ENCODE measurements around the gene FOLR1.

The FOLR1 gene

DNA sequence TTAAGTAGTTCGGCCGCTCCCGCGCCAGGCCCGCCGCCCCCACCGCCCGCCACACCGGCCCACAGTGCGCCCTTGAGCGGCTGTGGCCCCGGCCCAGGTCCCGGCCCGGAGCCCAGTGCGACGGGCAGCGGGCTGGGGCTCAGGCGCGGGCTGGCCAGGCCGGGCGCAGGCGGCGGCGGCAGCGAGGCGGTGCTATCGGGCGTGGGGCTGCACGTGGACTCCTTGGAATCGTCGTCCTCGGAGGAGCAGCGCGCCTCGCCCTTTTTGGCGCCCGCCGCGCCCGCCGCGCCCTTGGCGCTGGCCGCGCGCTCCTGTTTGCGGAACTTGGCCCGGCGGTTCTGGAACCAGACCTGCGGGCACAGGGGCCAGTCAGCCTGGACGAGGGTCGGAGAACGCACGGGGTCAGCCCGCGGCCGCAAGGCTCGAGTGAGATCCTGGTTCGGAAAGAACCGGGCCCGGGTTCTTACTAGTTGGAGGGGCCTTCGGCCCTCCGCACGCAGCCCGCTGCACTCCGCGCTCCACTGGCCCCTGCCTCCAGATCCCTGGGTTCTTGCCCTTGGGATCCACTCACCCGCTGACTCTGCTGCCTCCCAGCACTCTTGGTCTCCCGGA is 48.0 kb downstream of the FOLR1 start:
- no peak for DNase-seq (ENCODE audit: low read depth, low spot score)
- Histone ChIP-seq H3K27ac (no peak overlapping the region), H3K36me3 (ENCODE audit: insufficient read depth, low read length) (peaks cover 17% of the 10 kb centered on the region; the same call in 1 of the 2 replicates), H3K9me3 (ENCODE audit: low read depth, low read length) (no peaks in the 10 kb centered on the region), H3K9ac (ENCODE audit: insufficient read length) (no peak overlapping the region), H3K4me3 (no peak overlapping the region)
- TF ChIP-seq EZH2 (IDR thresholded peaks at IDR 0.05) (no peak), FOXP2 (optimal IDR thresholded peaks at IDR 0.05; ENCODE audit: control extremely low read depth, extremely low read length, insufficient read depth) (no peak)

DNA sequence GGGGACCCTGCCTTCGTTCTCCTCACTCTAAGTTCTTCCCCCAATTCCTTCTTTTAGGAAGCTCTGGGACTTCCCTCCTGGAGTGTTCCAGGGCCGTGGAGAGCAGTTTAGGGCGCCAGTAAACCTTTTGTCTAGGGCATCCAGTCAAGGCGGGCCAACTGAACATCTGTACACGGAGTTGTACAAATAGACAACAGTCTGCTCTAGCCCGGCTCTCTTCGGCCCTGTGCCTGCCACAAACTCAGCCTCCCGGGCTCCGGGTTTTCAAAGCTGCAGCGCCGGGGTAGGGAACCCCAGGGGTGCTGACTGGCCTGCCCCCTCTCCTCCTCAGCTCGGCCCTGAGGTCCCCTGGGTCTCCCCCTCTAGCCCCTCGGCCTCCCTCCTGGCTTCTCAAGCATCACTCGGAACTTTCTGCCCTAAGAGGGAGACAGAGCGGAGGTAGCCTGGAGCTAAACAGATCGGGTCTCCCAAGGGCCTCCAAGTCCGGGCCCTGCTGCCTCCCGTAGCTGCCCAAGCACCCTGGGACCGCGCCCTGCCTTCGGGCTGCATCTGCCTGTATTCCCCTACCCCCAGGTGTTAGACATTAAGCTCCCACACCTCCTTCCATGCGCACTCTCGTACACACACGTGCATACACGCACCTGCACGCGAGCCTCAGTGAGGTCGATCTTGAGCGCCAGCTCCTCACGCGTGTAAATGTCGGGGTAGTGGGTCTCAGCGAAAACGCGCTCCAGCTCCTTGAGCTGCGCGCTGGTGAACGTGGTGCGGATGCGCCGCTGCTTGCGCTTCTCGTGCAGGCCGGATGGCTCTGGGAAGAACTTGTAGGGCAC is 48.7 kb downstream of the FOLR1 start:
- H3K27ac ChIP-seq, result no peak overlapping the region
- H3K4me3 ChIP-seq, result no peak overlapping the region
- H3K9me3 ChIP-seq (ENCODE audit: low read depth, low read length), result no peaks in the 10 kb centered on the region
- no peak overlapping the region for H3K9ac ChIP-seq (ENCODE audit: insufficient read length)
- H3K36me3 ChIP-seq (ENCODE audit: insufficient read depth, low read length), result peaks cover 14% of the 10 kb centered on the region; the same call in 1 of the 2 replicates
- no peak for DNase-seq (ENCODE audit: low read depth, low spot score)
- TF ChIP-seq EZH2 (IDR thresholded peaks at IDR 0.05) (no peak), POLR2AphosphoS5 (IDR thresholded peaks at IDR 0.05; ENCODE audit: borderline replicate concordance, low read depth, low read length) (no peak), FOXP2 (optimal IDR thresholded peaks at IDR 0.05; ENCODE audit: control extremely low read depth, extremely low read length, insufficient read depth) (no peak)

DNA sequence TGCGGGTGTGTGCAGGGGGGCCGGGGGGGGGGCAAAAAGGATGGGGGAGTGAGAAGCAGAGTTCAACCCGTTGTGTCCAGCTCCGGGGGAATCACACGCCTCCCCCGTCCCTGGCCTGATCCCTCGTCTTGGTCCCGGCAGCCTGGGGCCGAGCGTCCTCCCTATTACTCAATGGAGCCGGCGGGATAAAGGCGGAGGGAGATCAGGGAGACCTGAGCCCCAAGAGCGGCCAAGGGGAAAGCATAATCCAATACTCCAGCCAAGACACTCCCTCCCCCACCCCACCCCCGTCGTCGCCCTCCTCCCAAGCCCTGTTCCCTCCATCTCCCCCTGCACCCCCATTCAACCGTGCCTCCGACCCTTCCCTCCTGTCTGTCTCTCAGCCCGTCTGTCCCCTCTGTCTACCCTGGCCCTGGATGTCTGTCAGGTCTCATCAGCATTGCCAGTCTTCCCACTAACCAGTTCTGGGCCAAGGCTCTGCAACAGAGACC is 49.4 kb downstream of the FOLR1 start:
- TF ChIP-seq POLR2AphosphoS5 (IDR thresholded peaks at IDR 0.05; ENCODE audit: borderline replicate concordance, low read depth, low read length), result no peak
- TF ChIP-seq EZH2 (IDR thresholded peaks at IDR 0.05), result no peak
- no peak for TF ChIP-seq FOXP2 (optimal IDR thresholded peaks at IDR 0.05; ENCODE audit: control extremely low read depth, extremely low read length, insufficient read depth)
- no peak overlapping the region for H3K4me3 ChIP-seq
- H3K27ac ChIP-seq, result no peak overlapping the region
- H3K9me3 ChIP-seq (ENCODE audit: low read depth, low read length), result no peaks in the 10 kb centered on the region
- no peak for DNase-seq (ENCODE audit: low read depth, low spot score)
- no peak overlapping the region for H3K9ac ChIP-seq (ENCODE audit: insufficient read length)
- H3K36me3 ChIP-seq (ENCODE audit: insufficient read depth, low read length), result peaks cover 14% of the 10 kb centered on the region; the same call in 1 of the 2 replicates

DNA sequence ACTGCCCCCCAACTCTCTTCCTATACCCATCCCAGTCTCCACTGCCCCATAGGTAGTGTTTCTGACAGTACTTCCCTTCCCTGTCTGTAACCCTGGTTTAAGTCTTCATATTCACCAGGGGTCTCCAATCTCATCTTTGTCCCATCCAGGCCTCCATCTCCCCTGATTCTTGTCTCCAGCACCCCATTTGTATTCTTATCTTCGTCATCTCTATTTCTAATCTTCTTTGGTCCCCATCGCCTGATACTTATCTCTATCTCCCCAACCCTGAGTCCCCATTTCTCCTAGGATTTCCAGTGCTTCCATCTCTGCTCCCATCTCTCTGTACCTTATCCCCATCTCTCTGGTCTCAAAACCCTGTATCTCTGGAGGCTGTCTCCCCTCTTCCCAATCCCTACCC is 50.2 kb downstream of the FOLR1 start:
- peaks cover 7% of the 10 kb centered on the region; the same call in 1 of the 2 replicates for H3K36me3 ChIP-seq (ENCODE audit: insufficient read depth, low read length)
- no peak overlapping the region for H3K9ac ChIP-seq (ENCODE audit: insufficient read length)
- no peak for DNase-seq (ENCODE audit: low read depth, low spot score)
- H3K9me3 ChIP-seq (ENCODE audit: low read depth, low read length), result no peaks in the 10 kb centered on the region
- no peak overlapping the region for H3K27ac ChIP-seq
- TF ChIP-seq FOXP2 (optimal IDR thresholded peaks at IDR 0.05; ENCODE audit: control extremely low read depth, extremely low read length, insufficient read depth), result no peak
- TF ChIP-seq POLR2AphosphoS5 (IDR thresholded peaks at IDR 0.05; ENCODE audit: borderline replicate concordance, low read depth, low read length), result no peak
- TF ChIP-seq EZH2 (IDR thresholded peaks at IDR 0.05), result no peak
- H3K4me3 ChIP-seq, result no peak overlapping the region

DNA sequence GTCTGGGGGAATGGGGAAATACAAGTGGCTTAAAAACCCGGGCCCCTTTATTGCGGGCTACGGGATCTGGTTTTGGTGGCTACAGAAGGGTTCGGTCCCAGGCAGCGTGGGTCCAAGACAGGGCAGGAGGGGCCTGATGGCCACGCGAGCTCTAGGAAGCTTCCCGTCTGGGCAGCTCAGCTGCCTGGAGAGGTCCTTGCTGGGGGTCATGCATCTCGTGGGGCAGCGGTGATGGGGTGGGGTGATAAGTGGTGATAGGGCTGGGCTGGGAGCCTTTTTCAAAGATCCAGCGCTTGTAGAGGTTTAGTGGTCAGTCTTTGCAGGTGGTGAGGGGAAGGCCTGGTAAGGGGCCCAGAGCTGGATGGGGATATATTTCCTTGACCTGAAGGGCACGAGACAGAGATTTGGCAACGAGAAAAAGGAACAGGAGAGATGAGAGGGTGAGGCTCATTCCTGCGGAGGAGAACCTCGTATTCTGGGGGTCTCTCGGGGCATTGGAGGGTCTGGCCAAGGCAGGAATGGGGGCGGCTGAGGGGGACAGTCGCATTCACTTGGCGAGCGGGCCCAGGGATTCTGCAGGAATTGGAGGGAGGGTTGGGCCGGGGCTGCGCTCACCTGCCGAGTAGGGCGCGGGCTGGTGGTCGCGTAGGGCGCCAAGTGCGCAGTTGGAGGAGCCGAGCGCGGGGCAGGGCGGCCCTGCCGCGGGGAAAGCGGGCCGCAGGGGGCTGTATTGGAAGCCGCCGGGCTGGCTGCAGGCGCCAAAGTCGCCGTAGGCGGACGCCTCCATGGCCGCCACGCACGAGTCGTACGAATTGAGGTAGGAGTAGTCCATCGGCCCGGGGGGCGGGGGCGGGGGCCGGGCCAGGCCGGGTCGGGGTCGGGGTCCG is 51.5 kb downstream of the FOLR1 start:
- Histone ChIP-seq H3K36me3 (ENCODE audit: insufficient read depth, low read length) (no peaks in the 10 kb centered on the region), H3K27ac (no peak overlapping the region), H3K4me3 (peak overlapping the region; percentile 65), H3K9me3 (ENCODE audit: low read depth, low read length) (no peaks in the 10 kb centered on the region), H3K9ac (ENCODE audit: insufficient read length) (no peak overlapping the region)
- TF ChIP-seq EZH2 (IDR thresholded peaks at IDR 0.05) (no peak), FOXP2 (optimal IDR thresholded peaks at IDR 0.05; ENCODE audit: control extremely low read depth, extremely low read length, insufficient read depth) (no peak), POLR2AphosphoS5 (IDR thresholded peaks at IDR 0.05; ENCODE audit: borderline replicate concordance, low read depth, low read length) (no peak)
- DNase-seq (ENCODE audit: low read depth, low spot score), result no peak

DNA sequence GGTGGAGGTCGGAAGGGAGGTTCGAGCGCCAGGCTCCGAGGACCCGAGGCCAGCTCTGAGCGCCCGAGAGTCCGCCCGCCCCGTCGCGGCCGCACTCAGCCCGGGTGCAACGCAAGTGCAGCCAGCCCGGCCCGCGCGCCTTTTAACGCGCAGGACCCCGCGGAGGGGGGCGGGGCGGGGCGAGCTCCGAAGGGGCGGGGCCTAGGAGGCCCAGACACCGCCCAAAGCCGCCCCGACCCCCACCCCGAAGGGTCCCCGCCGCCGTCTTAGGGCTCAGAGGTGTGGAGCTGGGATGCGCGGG is 52.1 kb downstream of the FOLR1 start, which contains the start of gene PHOX2A:
Gene PHOX2A (minus strand): TSS at position 117 of the 301 bp plus-strand sequence. CDS start 172 bp downstream, outside the sequence.
- Histone ChIP-seq H3K9me3 (ENCODE audit: low read depth, low read length) (no peaks in the 10 kb centered on the region), H3K4me3 (peak within 1 kb of the TSS; percentile 65), H3K9ac (ENCODE audit: insufficient read length) (no peak within 1 kb of the TSS), H3K36me3 (ENCODE audit: insufficient read depth, low read length) (no peaks in the 10 kb centered on the region), H3K27ac (no peak within 1 kb of the TSS)
- DNase-seq (ENCODE audit: low read depth, low spot score), result no peak
- TF ChIP-seq FOXP2 (optimal IDR thresholded peaks at IDR 0.05; ENCODE audit: control extremely low read depth, extremely low read length, insufficient read depth) (no peak), POLR2AphosphoS5 (IDR thresholded peaks at IDR 0.05; ENCODE audit: borderline replicate concordance, low read depth, low read length) (no peak), EZH2 (IDR thresholded peaks at IDR 0.05) (no peak)

DNA sequence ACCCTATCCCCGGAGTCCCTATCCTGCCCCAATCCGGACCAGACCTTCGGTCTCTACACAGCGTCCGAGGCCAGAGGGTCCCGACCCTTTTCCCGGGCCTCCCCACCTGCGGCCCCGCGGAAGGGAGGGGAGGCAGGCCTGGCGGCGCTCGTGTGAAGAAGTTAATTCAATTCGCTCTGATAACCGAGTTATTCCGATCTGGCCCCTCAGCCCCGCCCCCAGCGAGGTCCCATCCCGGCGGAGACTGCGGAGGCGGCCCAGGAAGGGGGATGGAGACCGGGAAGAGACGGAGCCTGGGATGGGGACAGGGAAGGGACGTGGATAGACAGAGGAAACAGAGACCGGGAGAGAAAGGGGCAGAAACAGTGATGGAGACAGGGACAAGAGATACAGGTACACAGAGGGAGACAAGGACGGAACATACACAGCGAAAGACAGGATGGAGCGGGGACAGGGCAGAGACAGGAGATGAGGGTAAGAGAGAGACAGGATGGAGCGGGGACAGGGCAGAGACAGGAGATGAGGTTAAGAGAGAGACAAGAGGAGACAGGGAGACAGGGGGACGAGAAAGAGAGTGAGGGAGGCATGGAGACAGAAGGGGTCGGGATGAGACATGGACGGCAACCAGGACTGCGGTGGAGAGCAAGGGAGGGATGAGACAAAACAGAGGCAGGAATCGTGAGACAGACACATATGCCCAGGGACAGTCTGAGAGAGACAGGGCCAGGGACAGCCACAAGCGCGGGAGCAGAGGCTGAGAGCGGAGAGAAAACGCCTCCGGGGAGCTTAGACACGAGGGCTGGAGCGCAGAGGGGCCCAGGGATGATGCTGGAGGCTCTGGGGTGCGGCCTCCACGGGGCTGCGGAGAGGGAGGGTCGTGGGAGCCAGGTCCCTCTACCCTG is 52.7 kb downstream of the FOLR1 start:
- H3K4me3 ChIP-seq, result peak overlapping the region; percentile 65
- no peaks in the 10 kb centered on the region for H3K9me3 ChIP-seq (ENCODE audit: low read depth, low read length)
- H3K9ac ChIP-seq (ENCODE audit: insufficient read length), result no peak overlapping the region
- H3K27ac ChIP-seq, result no peak overlapping the region
- no peaks in the 10 kb centered on the region for H3K36me3 ChIP-seq (ENCODE audit: insufficient read depth, low read length)
- DNase-seq (ENCODE audit: low read depth, low spot score), result no peak
- TF ChIP-seq FOXP2 (optimal IDR thresholded peaks at IDR 0.05; ENCODE audit: control extremely low read depth, extremely low read length, insufficient read depth) (no peak), POLR2AphosphoS5 (IDR thresholded peaks at IDR 0.05; ENCODE audit: borderline replicate concordance, low read depth, low read length) (no peak), EZH2 (IDR thresholded peaks at IDR 0.05) (no peak)
